Left forelimb (tissue), 1 donor: ENCODE data around the gene FBXO40.
A peak's percentile ranks its signal among the peaks of the same experiment; 100 is the strongest.
"Not testable (repeated sequence)": the region's sequence is repeated elsewhere in the genome, so short reads cannot be mapped to it uniquely, and the experiment has no call there.

Source experiments
- DNase-seq: peaks from one replicate; pipeline ENCODE4 v3.0.0-alpha.2; 2018; ENCODE audit warnings: low spot score

The FBXO40 gene, protein sequence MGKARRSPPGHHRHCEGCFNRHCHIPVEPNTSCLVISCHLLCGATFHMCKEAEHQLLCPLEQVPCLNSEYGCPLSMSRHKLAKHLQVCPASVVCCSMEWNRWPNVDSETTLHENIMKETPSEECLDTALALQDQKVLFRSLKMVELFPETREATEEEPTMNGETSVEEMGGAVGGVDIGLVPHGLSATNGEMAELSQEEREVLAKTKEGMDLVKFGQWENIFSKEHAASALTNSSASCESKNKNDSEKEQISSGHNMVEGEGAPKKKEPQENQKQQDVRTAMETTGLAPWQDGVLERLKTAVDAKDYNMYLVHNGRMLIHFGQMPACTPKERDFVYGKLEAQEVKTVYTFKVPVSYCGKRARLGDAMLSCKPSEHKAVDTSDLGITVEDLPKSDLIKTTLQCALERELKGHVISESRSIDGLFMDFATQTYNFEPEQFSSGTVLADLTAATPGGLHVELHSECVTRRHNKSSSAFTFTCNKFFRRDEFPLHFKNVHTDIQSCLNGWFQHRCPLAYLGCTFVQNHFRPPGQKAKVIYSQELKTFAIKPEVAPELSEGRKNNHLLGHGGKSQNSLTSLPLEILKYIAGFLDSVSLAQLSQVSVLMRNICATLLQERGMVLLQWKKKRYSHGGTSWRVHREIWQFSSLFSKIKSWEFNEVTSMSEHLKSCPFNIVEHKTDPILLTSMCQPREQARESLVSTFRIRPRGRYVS

DNA sequence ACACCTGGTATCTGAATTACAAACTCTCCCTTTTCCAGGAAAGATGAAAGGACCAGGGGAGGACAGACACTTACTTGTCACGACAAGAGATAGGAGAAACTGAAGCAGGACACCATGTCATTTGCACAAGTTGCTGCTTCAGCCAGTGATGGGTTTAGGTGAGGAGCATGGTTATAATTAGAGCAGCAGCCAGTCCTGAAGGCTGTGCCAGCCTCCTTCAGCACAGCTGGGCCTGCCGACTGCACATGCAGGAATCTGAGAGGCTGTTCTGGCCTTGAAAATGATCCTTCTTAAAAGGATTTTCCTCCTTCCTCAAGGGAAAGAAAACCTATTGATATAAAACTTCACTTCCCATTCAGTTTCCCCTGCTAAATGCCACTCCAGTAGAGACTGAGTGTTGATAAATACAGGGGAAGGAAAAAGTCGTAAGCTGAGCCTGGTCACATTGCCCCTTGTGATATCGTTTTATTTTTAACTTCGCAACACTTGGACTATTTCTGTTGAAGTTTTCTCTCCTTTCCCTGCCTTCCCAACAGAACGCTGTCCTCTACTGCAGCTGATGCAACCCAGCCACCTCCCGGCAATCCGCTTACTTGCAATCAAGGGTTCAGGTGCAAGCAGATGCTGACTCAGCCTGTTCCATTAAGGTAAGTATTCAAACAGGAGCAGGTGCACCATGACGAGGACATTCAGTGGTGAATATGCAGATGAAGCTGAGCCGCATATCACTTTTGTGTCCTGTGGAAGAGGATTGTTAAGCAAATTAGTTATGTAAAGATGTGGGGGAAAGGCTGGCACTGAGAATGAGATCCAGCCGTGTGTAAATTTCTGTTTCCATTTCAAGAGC lies at the start of gene FBXO40:
FBXO40 (plus strand) TSS at position 524 of the 847 bp plus-strand sequence. CDS start 27,197 bp downstream, outside the sequence.
- no peak for DNase-seq

DNA sequence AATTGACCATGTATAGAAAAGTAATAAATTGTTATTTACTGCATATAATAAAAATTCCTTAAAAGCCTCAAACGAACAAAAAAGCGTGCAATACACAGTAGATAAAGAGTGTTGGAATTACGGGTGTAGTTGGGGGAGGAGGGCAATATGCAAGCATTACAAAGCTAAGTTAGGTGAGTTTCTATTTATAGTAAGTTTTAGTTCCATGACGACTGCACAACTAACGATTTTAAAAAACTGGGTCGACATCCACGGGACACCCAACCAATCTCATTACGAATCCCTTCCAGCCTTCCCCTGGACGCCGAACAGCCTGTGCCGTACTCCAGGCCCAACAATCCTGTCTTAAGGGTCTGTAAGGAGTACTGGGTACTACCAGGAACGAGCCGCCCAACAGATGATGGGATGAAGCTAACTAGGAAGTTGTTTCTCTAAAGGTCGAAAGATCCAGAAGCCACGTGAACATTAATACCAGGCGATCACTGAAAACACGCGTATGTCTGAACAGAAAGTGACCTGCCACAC lies 48.1 kb upstream of the FBXO40 start:
- DNase-seq: no peak

DNA sequence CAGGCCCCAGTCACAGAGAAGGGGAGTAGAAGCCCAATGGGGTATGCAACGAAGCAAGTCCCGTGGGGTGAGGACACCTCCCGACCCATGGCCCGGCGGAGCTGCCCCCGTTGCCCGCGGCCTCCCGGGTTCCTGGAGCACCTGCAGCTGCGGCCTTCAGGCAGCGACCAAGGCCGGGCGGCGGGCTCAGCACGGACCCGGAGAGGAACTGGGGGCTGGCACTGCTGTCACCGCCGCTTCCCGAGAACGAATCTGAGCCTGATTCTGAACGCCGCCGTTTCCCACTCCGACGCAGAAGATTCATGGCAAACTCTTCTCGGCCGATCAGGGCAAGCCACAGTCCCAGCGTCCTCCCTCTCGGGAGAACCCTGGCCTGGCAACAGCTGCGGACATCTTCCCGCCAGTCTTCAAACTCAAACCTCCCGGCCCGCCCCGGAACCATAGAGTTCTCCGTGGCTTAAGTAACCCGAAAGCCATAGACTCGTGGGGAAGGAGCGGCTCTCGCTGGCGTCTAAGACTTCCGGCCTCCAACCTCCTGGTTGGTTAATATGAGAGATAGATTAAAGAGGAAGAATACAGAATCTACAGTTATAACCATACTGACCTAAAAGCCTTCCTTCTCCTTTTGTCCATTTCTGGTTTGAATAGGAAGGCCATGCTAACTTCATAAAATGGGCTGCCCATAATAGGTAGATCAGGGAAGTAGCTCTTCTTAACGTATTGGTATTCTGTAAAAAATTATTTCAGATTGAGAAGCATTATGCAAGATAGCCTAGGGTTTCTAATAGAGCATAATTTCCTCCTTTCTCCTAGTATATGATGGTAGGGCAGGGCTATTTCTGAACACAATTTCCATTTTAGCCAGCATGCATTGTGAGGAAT lies 47.4 kb upstream of the FBXO40 start, which contains the start of gene POLQ:
POLQ (minus strand) TSS at position 415 of the 882 bp plus-strand sequence; CDS start at position 304, 111 bp downstream.
- peak; percentile 90 for DNase-seq

DNA sequence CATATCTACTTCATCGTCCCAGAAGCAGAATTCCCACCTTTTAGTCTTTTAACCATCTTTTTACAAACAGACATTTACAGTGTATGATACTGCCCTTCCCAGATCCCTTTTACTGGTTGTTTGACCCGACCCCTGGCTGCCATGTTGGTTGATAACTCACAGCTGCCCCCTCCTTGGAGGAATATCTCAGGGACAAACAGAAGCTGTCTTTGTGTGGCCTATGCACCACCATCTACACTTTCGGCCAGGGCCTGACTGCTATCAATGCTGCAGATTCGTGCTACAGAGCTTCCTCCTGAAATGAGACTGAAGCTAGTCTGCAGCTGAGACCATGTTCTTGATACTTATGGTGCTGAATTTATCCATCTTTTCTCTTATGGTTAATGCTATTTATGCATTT lies 40.8 kb upstream of the FBXO40 start:
- DNase-seq: no peak

DNA sequence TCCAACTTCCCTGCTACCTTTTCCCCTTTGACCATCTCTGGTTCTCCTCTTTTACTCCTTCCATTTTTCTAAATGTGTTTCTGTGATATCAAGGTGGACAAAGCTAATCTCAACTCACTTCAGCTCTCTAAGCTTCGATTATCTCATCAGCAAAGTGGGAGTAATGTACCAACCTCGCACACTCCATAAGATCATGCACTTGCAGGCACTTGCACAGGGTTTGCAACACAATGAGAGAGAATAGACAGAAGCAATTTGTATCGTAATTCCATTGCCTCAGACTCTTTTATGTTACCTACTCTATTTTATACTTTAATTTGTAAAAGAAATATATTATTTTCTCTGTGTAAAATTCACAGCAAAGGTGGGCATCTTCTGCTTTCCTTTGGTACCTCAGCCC lies 40.4 kb upstream of the FBXO40 start:
- no peak for DNase-seq

DNA sequence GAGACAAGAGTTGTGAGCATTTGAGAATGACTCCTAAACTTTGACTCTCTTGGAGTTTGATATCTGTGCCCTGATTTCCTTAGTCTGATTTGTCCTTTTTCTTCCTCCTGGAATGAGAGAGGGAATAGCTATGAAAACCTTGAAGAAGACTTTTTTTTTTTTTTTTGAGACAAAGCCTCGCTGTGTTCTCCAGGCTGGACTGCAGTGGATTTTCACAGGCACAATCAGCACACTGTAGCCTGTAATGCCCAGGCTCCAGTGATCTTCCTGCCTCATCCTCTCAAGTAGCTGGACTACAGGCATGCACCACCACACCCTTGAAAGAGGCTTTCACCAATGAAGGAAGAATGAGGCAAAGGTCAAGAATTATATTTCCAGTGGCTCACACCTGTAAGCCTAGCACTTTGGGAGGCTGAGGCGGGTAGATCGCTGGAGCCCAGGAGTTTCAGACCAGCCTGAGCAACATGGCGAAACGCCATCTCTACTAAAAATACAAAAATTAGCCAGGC lies 35.7 kb upstream of the FBXO40 start:
- no peak for DNase-seq

DNA sequence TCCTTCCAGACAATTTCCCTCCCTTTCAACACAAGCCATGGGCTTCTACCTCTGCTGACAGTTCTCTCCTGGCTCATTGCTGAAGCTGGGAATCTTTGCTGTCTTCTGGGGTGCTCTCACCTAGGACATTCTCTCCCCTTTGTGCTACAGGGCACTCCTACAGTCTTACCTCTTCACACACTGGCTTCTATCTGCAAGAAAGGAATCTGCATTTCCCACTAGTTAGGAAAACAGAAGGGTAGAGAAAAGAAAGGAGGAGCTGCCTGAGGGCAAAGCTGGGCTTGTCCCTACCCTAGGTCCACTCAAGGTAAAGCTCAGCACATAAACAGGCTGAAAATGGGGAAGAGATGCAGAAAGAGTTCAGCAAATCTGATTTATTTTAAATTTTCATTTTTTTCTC lies 31.0 kb upstream of the FBXO40 start:
- DNase-seq: no peak

DNA sequence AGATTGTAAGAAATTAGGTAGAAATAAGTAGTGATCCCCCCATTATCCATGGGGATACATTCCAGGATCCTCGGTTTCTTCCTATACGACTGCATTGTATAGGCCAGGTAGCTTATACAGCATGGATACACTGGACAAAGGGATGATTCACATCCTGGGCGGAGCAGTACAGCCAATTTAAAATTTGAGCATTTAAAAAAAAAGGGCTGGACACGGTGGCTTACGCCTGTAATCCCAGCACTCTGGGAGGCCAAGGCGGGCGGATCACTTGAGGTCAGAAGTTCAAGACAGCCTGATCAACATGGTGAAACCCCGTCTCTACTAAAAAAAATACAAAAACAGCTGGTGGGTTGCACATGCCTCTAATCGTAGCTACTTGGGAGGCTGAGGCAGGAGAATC lies 26.4 kb upstream of the FBXO40 start:
- no peak for DNase-seq

DNA sequence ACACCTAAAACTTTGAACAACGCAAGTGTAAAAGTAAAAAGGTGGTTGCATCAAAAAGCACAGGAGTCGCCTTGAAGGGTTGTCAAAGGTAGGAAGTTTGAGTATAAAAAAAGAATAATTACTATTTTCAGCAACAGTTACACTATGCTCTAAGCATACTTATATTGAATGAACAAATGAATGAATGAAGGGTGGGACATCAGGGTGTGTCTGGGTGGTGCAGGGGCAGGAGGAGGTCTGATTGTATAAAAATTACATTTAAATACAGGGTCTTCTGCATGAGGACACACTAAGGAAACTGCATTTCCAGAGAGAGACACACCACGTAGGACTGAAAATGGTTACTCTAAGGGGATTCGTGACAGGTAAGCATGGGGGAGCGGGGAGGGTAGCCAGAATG lies 25.5 kb upstream of the FBXO40 start, which contains the start of gene ARGFX:
ARGFX (plus strand) TSS at position 301 of the 400 bp plus-strand sequence. CDS start 2,765 bp downstream, outside the sequence.
- no peak for DNase-seq

DNA sequence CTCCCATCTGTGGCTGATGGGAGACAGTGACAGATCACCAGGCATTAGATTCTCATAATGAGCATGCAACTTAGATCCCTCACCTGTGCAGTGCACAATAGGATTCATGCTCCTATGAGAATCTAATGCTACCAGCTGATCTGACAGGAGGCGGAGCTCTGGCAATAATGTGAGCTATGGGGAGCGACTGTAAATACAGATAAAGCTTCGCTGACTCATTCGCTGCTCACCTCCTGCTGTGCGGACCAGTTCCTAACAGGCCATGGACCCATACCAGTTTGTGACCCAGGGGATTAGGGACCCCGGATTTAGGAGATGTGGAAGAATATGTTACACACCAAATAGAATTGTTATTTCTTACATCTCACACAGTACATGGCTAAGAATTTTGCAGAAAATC lies 18.7 kb upstream of the FBXO40 start:
- DNase-seq: no peak

DNA sequence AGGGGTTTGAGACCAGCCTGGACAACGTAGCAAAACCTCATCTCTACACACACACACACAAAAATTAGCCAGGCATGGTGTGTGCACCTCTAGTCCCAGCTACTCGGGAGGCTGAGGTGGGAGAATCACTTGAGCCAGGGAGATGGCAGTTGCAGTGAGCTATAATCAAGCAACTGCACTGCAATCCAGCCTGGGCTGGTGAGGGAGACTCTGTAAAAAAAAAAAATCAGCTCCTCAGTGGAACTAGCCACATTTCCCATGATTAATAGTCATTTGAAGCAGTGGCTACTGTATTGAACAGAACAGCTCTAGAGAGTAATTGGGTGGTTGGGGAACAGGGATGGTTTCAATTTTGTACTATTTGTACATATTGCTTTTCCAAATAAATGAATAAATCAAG lies 11.5 kb upstream of the FBXO40 start:
- DNase-seq: no peak

DNA sequence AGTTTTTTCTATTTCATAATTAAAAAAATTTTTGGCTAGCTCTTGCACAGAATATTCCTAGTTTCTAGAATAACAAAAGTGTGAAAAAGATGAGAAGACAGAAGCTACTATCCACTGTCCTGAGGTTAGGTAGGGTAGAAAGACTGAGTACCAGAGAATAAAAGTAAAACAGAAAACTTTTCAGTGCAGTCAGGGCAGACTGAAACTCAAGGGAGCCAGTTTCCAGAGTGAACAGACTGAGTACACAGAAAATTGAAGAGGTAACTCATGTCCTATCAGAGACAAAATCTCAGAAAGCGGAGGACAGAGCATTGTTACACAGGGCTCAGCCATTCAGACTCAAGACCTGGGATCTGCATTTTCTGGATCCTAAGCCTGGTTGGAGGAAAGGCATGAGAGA lies 8.8 kb upstream of the FBXO40 start:
- DNase-seq: no peak

DNA sequence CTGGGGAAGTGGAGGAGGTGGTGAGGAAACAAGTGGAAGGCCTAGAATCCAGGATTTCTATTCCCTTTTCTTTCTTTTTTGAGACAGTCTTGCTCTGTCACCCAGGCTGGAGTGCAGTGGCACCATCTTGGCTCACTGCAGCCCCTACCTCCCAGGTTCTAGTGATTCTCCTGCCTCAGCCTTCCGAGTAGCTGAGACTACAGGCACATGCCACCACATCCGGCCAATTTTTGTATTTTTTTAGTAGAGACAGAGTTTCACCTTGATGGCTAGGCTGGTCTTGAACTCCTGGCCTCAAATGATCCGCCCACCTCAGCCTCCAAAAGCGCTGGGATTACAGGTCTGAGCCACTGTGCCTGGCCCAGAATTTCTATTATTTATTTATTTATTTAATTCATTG lies 627 bp downstream of the FBXO40 start:
- not testable (repeated sequence) for DNase-seq

DNA sequence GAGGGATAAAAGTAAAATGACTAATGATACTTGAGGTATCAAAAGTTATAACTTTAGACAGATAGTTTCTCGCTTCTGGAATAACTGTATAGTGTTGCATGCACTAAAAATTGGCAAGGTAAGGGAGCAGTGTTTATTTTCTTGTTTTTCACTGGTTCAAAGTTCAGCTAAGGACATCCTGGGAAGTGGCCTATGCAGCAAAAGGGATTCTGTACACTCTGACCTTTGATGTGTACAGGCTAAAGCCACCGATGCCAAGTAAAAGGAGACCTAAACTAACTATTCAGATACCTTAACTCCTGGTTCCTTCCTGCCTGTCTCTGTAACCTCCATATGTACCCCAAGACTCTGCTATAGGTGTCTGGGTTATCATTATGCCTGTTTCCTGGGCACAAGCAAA lies 1.7 kb downstream of the FBXO40 start:
- no peak for DNase-seq

DNA sequence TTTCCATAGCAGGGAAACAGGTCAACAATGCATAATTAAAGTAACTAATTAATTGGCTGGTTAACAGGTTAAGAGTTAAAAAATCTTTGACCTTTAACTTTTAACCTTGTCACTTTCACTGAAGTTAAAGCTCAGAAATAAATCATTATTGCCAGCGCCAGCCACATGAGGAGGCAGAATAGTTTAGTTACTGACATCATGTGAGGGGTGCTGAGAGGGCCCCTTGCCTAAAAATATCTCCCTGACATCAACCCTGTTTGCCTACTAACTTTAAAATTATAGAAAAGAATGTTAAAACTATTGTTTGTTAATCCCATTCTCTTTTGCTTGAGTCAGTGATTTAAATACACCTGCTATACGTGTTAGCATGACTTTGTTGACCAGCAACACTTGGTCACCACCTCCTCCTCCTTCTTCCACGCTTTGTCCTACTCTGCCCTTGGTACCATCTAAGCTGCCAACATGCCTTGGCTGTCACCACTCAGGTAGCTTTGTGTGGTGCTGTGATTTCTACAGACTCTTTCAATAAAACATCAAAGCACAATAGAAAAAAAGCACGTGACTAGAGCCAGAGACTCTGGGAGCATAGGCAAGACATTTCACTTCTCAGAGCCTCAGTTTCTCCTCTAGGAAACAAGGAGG lies 2.7 kb downstream of the FBXO40 start:
- DNase-seq: no peak

DNA sequence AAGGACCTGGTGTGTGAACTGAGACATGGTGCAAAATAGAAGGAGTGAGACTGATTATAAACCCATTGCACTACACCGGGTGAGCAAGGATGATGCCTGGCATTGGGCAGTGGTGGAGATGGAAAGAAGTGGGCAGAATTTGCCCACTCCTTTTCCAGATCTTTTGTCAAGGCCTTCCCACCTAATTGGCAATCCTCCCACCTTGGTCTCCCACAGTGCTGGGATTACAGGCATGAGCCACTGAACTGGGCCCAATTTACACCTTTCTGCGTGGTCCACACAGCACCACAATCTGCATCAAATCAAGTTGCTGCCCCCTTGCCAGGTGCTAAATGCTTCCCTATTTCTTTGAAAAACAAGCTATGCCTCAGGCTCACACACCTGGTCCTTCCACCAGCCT lies 5.4 kb downstream of the FBXO40 start:
- no peak for DNase-seq

DNA sequence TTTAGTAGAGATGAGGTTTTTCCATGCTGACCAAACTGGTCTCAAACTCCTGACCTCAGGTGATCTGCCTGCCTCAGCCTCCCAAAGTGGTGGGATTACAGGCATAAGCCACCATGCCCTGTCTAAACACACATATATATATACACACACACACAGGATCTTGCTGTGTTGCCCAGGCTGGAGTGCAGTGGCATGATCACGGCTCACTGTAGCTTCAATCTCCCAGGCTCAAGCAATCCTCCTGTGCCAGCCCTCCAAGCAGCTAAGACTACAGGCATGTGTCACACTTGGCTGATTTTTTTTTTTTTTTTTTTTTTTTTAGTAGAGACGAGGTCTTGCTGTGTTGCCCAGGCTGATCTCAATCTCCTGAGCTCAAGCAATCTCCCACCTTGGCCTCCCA lies 6.7 kb downstream of the FBXO40 start:
- DNase-seq: not testable (repeated sequence)

DNA sequence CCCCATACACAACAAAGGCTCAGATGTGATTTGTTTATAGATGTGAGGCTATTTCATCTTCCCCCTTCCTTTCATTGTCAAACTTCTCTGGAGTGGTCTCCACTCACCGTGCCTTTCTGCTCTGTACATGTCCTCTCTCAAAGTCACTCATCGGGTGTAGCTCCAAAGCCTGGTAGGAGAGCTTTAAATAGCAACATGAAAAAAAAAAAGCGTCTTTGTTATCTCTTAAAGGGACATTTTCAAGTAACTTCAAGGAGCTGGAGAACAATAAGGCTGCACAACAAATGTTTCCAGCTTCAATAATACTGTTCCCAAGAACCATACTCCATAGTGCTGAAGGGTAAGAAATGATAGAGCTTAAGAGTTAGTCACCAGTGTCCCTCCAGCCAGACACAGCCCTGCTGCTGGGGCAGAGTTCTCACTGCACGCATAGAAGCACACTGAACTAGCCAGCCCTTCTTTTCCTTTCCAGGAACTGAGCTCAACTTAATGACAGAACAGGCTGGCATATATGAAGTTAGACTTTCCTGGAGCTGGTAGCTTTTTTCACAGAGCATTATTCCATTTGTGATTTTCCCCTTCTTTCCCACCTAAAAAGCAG lies 8.1 kb downstream of the FBXO40 start:
- no peak for DNase-seq

DNA sequence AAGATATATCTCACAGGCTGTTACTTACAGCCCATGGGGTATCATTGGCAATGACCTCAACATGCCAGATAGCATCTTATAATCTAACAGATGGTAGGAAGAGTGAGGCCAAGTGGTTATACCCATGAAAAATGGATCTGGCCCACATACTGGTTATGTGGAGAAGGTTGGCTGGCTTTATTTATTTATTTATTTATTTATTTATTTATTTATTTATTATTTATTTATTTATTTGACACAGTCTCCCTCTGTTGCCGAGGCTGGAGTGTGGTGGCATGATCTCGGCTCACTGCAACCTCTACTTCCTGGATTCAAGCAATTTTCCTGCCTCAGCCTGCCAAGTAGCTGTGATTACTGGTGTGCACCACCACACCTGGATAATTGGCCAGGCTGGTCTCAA lies 11.6 kb downstream of the FBXO40 start:
- no peak for DNase-seq

DNA sequence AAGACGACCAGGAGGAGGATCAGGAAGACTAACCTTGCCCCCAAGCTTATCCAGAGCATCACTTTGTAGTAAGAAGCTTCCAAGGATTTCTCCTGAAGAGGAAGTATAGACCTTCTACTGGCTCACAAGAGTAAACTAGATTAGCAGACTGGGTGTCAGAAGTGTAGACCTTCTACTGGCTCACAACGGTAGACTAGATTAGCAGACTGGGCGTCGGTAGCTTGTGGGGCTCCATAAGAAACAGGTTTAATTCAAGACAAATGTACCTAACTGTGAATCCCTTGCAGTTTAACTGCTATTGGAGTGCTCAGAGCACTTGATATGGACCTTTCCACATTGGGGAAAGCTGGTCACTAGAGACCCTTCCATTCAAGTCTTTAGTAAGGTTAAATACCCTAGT lies 12.9 kb downstream of the FBXO40 start:
- no peak for DNase-seq
